GM23338 (cell line): ENCODE data around the gene GNB5. TPM values are rescaled to one million over a fixed set of nuclear protein-coding genes. Genes with fewer than 3 reads are reported as not detected.

Experiments
- ATAC-seq: fragments of 200-7000 bp; cut with Tn5 transposase; 3 replicates; pipeline ENCODE4 v1.9.1; 2020
- DNase-seq: peaks from one replicate; pipeline ENCODE4 v3.0.0-alpha.2; 2015; ENCODE audit warnings: low spot score
- H2AFZ ChIP-seq: fragments of 200-600 bp; sonication (generic); 2 replicates; pipeline ENCODE4 v1.8.0; 2016; ENCODE audit warnings: antibody characterized with exemption, mild to moderate bottlenecking, moderate library complexity
- H3F3A ChIP-seq: fragments of 200-600 bp; sonication (generic); replicated peaks from 2 replicates; pipeline ENCODE4 v1.8.0; 2017; ENCODE audit warnings: antibody characterized with exemption, mixed run types, low read depth
- H3K27ac ChIP-seq: fragments of 200-600 bp; sonication (generic); 2 replicates; pipeline ENCODE4 v1.6.1; 2016; ENCODE audit warnings: low read depth
- H3K27me3 ChIP-seq: fragments of 200-600 bp; sonication (generic); 2 replicates; pipeline ENCODE4 v1.8.0; 2016; ENCODE audit warnings: mild to moderate bottlenecking, mixed run types, moderate library complexity; ENCODE audit not compliant: insufficient read depth
- H3K36me3 ChIP-seq: fragments of 200-600 bp; sonication (generic); 2 replicates; pipeline ENCODE4 v1.8.0; 2016; ENCODE audit warnings: mild to moderate bottlenecking; ENCODE audit not compliant: insufficient read depth
- H3K4me1 ChIP-seq: fragments of 200-600 bp; sonication (generic); 2 replicates; pipeline ENCODE4 v1.8.0; 2016; ENCODE audit warnings: mild to moderate bottlenecking, moderate library complexity; ENCODE audit not compliant: insufficient read depth
- H3K4me2 ChIP-seq: fragments of 200-600 bp; sonication (generic); 2 replicates; pipeline ENCODE4 v1.7.1; 2017; ENCODE audit warnings: mixed run types
- H3K4me3 ChIP-seq: fragments of 200-600 bp; sonication (generic); 2 replicates; pipeline ENCODE4 v1.6.1; 2016; ENCODE audit warnings: mixed run types
- H3K79me2 ChIP-seq: fragments of 200-600 bp; sonication (generic); replicated peaks from 2 replicates; pipeline ENCODE4 v1.8.0; 2017; ENCODE audit warnings: mild to moderate bottlenecking; ENCODE audit not compliant: insufficient read depth
- H3K9me2 ChIP-seq: fragments of 200-600 bp; sonication (generic); 2 replicates; pipeline ENCODE4 v1.8.0; 2017; ENCODE audit not compliant: insufficient read depth
- H4K20me1 ChIP-seq: fragments of 200-600 bp; sonication (generic); replicated peaks from 2 replicates; pipeline ENCODE4 v1.8.0; 2017; ENCODE audit warnings: mild to moderate bottlenecking; ENCODE audit not compliant: insufficient read depth
- H3K27ac Mint-ChIP-seq: 2 replicates; pipeline ENCODE4 v1.8.0; 2020; ENCODE audit warnings: inconsistent platforms, mild to moderate bottlenecking, moderate library complexity, mixed read lengths
- H3K27me3 Mint-ChIP-seq: 3 replicates; pipeline ENCODE4 v1.8.0; 2022; ENCODE audit warnings: low read depth, mild to moderate bottlenecking, moderate library complexity, mixed read lengths, inconsistent platforms; ENCODE audit not compliant: insufficient read depth, poor library complexity
- H3K36me3 Mint-ChIP-seq: 3 replicates; pipeline ENCODE4 v1.8.0; 2021; ENCODE audit warnings: low read depth, mild to moderate bottlenecking, inconsistent platforms, moderate library complexity, mixed read lengths
- H3K4me1 Mint-ChIP-seq: 3 replicates; pipeline ENCODE4 v1.8.0; 2020; ENCODE audit warnings: mild to moderate bottlenecking, inconsistent platforms, mixed read lengths
- H3K4me3 Mint-ChIP-seq: 3 replicates; pipeline ENCODE4 v1.8.0; 2021; ENCODE audit warnings: moderate library complexity, mild to moderate bottlenecking, inconsistent platforms, mixed read lengths
- H3K9me3 Mint-ChIP-seq: 3 replicates; pipeline ENCODE4 v1.8.0; 2020; ENCODE audit warnings: moderate library complexity, mild to moderate bottlenecking, inconsistent platforms, mixed read lengths
- CREB1 ChIP-seq: fragments of 250-450 bp; sonication (Bioruptor Pico); IDR thresholded peaks from 2 replicates; pipeline ENCODE4 v1.5.0; 2020; ENCODE audit warnings: low read depth, mild to moderate bottlenecking, moderate library complexity
- EZH2 ChIP-seq: fragments of 200-600 bp; sonication (generic); IDR thresholded peaks from one replicate; pipeline ENCODE4 v1.8.0; 2017; ENCODE audit warnings: antibody characterized with exemption, mild to moderate bottlenecking, low read depth; ENCODE audit not compliant: unreplicated experiment
- EZH2phosphoT487 ChIP-seq: fragments of 200-600 bp; sonication (generic); IDR thresholded peaks from one replicate; pipeline ENCODE4 v1.8.1; 2018; ENCODE audit warnings: antibody characterized with exemption; ENCODE audit not compliant: unreplicated experiment
- JUNB ChIP-seq: IDR thresholded peaks from one replicate; pipeline ENCODE4 v1.6.1; 2016; ENCODE audit warnings: antibody characterized with exemption; ENCODE audit not compliant: unreplicated experiment
- POLR2AphosphoS5 ChIP-seq: IDR thresholded peaks from 2 replicates; pipeline ENCODE4 v1.6.1; 2016; ENCODE audit warnings: antibody characterized with exemption, low read depth
- ZNF114 ChIP-seq: fragments of 250-450 bp; sonication (Bioruptor Pico); IDR thresholded peaks from 2 replicates; pipeline ENCODE4 v1.5.0; 2020; ENCODE audit warnings: mild to moderate bottlenecking, moderate library complexity
- ZNF331 ChIP-seq: fragments of 250-450 bp; sonication (Bioruptor Pico); IDR thresholded peaks from 2 replicates; pipeline ENCODE4 v1.5.0; 2020; ENCODE audit warnings: low read depth, mild to moderate bottlenecking, moderate library complexity
- polyA plus RNA-seq: library from polyadenylated mRNA; unstranded; fragments of >200 nt; fragmentation: Nextera tagmentation; extraction: Ambion mirVana; gene quantifications from 2 replicates; pipeline ENCODE4 v1.2.1, GENCODE V29; 2016
- total RNA-seq: library from RNA; depleted of rRNA; stranded (reverse); fragments of >200 nt; shearing (Covaris generic); gene quantifications from 2 replicates; pipeline ENCODE4 v1.2.3, GENCODE V29; 2014
- TF ChIP-seq, protein P1 (sequence below): fragments of 250-450 bp; sonication (Bioruptor Pico); IDR thresholded peaks from 2 replicates; pipeline ENCODE4 v1.5.0; 2020; ENCODE audit warnings: mild to moderate bottlenecking, moderate library complexity
- TF ChIP-seq, protein P2 (sequence below): IDR thresholded peaks from 2 replicates; pipeline ENCODE4 v1.6.1; 2016; ENCODE audit warnings: antibody characterized with exemption
- TF ChIP-seq, protein P3 (sequence below), 2 experiments: fragments of 200-600 bp in 1 of 2; sonication (generic) in 1 of 2; conservative IDR thresholded peaks; 2 replicates each; pipeline versions ENCODE4 v1.5.1 to v1.6.1; 2016 to 2017; ENCODE audit warnings: antibody characterized with exemption in 2 of 2, low read depth in 2 of 2, mild to moderate bottlenecking in 2 of 2, moderate library complexity in 1 of 2

The GNB5 gene
- total and polyA plus RNA-seq, 2 experiments from 2014 or later = 23.0 to 40.8 TPM

DNA sequence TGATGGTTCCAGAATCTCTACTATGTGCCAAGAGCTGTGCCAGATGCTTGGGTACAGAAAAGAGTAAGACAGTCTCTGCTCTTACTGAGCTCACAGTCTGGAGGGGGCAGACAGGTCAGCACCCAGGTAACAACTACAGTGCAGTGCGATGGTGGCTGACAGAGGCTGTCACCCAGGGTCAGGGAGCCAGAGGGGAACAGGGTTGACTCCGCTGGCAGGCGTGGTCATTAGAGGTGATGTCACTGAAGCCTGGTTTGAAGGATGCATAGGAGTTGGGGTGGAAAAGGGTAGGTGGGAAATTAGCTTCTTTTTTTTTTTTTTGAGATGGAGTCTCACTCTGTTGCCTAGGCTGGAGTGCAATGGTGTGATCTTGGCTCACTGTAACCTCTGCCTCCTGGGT lies 31.5 kb downstream of the GNB5 start:
- H3K4me3 Mint-ChIP-seq = no peak overlapping the region
- no peak overlapping the region for H3K27ac Mint-ChIP-seq

More for the DNA sequence above, 31.5 kb downstream of the GNB5 start:
- no peaks in the 10 kb centered on the region for H3K36me3 ChIP-seq
- no peaks in the 10 kb centered on the region for H3K27me3 ChIP-seq
- no peak overlapping the region for H3K4me3 ChIP-seq
- TF ChIP-seq, protein P1, sequence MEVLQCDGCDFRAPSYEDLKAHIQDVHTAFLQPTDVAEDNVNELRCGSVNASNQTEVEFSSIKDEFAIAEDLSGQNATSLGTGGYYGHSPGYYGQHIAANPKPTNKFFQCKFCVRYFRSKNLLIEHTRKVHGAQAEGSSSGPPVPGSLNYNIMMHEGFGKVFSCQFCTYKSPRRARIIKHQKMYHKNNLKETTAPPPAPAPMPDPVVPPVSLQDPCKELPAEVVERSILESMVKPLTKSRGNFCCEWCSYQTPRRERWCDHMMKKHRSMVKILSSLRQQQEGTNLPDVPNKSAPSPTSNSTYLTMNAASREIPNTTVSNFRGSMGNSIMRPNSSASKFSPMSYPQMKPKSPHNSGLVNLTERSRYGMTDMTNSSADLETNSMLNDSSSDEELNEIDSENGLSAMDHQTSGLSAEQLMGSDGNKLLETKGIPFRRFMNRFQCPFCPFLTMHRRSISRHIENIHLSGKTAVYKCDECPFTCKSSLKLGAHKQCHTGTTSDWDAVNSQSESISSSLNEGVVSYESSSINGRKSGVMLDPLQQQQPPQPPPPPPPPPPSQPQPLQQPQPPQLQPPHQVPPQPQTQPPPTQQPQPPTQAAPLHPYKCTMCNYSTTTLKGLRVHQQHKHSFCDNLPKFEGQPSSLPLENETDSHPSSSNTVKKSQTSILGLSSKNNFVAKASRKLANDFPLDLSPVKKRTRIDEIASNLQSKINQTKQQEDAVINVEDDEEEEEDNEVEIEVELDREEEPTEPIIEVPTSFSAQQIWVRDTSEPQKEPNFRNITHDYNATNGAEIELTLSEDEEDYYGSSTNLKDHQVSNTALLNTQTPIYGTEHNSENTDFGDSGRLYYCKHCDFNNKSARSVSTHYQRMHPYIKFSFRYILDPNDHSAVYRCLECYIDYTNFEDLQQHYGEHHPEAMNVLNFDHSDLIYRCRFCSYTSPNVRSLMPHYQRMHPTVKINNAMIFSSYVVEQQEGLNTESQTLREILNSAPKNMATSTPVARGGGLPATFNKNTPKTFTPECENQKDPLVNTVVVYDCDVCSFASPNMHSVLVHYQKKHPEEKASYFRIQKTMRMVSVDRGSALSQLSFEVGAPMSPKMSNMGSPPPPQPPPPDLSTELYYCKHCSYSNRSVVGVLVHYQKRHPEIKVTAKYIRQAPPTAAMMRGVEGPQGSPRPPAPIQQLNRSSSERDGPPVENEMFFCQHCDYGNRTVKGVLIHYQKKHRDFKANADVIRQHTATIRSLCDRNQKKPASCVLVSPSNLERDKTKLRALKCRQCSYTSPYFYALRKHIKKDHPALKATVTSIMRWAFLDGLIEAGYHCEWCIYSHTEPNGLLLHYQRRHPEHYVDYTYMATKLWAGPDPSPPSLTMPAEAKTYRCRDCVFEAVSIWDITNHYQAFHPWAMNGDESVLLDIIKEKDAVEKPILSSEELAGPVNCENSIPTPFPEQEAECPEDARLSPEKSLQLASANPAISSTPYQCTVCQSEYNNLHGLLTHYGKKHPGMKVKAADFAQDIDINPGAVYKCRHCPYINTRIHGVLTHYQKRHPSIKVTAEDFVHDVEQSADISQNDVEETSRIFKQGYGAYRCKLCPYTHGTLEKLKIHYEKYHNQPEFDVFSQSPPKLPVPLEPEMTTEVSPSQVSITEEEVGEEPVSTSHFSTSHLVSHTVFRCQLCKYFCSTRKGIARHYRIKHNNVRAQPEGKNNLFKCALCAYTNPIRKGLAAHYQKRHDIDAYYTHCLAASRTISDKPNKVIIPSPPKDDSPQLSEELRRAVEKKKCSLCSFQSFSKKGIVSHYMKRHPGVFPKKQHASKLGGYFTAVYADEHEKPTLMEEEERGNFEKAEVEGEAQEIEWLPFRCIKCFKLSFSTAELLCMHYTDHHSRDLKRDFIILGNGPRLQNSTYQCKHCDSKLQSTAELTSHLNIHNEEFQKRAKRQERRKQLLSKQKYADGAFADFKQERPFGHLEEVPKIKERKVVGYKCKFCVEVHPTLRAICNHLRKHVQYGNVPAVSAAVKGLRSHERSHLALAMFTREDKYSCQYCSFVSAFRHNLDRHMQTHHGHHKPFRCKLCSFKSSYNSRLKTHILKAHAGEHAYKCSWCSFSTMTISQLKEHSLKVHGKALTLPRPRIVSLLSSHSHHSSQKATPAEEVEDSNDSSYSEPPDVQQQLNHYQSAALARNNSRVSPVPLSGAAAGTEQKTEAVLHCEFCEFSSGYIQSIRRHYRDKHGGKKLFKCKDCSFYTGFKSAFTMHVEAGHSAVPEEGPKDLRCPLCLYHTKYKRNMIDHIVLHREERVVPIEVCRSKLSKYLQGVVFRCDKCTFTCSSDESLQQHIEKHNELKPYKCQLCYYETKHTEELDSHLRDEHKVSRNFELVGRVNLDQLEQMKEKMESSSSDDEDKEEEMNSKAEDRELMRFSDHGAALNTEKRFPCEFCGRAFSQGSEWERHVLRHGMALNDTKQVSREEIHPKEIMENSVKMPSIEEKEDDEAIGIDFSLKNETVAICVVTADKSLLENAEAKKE (CRISPR knock-in tag) = no peak
- TF ChIP-seq, protein P2, sequence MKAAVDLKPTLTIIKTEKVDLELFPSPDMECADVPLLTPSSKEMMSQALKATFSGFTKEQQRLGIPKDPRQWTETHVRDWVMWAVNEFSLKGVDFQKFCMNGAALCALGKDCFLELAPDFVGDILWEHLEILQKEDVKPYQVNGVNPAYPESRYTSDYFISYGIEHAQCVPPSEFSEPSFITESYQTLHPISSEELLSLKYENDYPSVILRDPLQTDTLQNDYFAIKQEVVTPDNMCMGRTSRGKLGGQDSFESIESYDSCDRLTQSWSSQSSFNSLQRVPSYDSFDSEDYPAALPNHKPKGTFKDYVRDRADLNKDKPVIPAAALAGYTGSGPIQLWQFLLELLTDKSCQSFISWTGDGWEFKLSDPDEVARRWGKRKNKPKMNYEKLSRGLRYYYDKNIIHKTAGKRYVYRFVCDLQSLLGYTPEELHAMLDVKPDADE = no peak
- TF ChIP-seq EZH2phosphoT487 = no peak
- no peak for TF ChIP-seq POLR2AphosphoS5
- no peak for TF ChIP-seq ZNF331
- TF ChIP-seq, protein P3, sequence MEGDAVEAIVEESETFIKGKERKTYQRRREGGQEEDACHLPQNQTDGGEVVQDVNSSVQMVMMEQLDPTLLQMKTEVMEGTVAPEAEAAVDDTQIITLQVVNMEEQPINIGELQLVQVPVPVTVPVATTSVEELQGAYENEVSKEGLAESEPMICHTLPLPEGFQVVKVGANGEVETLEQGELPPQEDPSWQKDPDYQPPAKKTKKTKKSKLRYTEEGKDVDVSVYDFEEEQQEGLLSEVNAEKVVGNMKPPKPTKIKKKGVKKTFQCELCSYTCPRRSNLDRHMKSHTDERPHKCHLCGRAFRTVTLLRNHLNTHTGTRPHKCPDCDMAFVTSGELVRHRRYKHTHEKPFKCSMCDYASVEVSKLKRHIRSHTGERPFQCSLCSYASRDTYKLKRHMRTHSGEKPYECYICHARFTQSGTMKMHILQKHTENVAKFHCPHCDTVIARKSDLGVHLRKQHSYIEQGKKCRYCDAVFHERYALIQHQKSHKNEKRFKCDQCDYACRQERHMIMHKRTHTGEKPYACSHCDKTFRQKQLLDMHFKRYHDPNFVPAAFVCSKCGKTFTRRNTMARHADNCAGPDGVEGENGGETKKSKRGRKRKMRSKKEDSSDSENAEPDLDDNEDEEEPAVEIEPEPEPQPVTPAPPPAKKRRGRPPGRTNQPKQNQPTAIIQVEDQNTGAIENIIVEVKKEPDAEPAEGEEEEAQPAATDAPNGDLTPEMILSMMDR (conservative IDR thresholded peaks at IDR 0.05; ENCODE audit: low read depth in 2 of 2) = no peak
- TF ChIP-seq EZH2 = no peak
- TF ChIP-seq ZNF114 (CRISPR knock-in tag) = no peak
- TF ChIP-seq CREB1 = no peak
- TF ChIP-seq JUNB = no peak
- DNase-seq (no peak), ATAC-seq (no peak)
- H4K20me1 ChIP-seq = peaks cover 2% of the 10 kb centered on the region; the same call in 1 of the 2 replicates
- Mint-ChIP-seq H3K36me3 (peaks cover 3% of the 10 kb centered on the region), H3K4me1 (peaks cover 5% of the 10 kb centered on the region), H3K9me3 (no peaks in the 10 kb centered on the region), H3K27me3 (peaks cover 3% of the 10 kb centered on the region)
- H2AFZ ChIP-seq = no peak overlapping the region
- no peak overlapping the region for H3K27ac ChIP-seq
- H3F3A ChIP-seq = no peaks in the 10 kb centered on the region
- H3K4me1 ChIP-seq = no peaks in the 10 kb centered on the region
- H3K79me2 ChIP-seq = no peaks in the 10 kb centered on the region; the same call in 1 of the 2 replicates
- 0 out of 2 replicates have a peak, but pooled peaks cover 4% of the 10 kb centered on the region for H3K9me2 ChIP-seq
- H3K4me2 ChIP-seq = no peak overlapping the region
